GM19239 (cell line): ENCODE results near the gene SLC22A4.

Experiments used
- DNase-seq: peaks from one replicate; pipeline ENCODE4 v3.0.0; 2011; ENCODE audit warnings: low spot score; ENCODE audit not compliant: insufficient read length
- FAIRE-seq: peaks from 2 replicates; lab custom pipeline; 2011; peaks lifted over from hg19 to GRCh38; lab: Jason Lieb, UNC

The SLC22A4 gene

DNA sequence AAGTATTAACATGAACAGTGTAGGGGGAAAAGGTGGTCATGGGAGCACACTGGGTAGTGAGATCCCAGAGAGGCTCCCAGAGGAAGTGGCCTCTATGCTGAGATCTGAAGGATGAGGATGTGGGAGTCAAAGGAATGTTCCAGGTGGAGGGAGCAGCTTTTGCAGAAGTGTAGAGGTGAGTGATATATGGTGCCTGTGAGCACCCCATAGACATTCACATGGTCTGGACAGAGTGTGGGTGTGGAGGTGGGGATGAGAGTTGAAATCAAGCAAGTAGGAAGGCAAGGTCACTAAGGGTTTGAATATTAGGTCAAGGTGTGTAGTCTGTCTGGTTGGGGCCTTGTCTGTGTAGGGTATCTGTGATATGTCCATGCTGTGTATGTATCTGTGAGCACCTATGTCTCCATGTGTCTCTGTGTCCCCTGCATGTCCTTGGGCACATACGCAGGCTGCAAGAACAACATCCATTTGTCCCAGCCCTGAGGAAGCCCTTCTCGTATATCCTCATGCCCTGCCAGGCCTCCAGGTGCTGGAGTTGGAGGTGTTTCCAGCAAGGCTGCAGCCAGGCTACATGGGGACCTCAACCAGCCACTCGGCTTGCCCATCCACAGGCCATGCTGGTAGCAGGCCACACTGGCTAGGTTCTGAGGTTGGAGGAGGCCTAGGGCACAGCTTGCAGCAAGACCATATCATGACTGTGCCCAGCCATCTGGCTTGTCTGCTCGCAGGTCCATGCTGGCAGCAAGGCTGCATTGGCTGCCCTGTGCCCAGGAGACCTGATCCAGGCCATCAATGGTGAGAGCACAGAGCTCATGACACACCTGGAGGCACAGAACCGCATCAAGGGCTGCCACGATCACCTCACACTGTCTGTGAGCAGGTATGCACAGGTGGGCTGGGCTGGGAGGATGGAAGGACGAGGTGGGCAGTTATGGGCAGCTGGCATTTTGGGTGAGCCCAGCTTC, 32.0 kb upstream of the SLC22A4 start:
- FAIRE-seq (no peak), DNase-seq (no peak)

DNA sequence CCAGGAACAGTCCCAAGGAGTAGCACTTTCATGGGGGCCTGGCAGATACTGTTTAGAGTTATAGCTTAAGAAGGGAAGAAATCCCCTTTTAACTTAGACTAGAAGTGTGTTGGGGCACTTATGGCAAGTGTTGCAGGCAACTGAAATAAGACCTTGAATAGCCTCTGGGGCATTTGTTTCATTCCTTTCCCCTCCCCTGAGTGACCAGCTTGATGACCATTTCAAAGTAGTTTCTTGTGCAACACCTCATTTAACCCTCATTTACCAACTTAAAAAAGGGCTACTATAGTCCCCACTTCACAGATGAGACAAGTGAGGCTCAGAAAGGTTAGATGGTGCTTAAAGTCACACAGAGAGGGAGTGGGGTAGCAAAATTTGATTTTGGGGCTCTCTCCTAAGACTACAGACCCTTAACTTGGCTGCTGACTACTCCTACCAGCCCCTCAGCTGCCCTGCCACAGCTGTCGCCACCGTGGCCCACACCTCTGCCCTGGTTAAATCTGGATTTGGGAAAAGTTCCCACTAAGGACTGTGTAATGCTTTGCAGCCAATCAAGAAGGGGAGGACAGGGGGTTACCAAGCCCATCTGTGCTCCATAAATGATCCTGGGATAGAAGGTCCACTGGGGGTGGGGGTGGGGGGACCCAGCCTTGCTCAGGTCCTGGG, 31.2 kb upstream of the SLC22A4 start:
- no peak for DNase-seq
- FAIRE-seq: no peak

DNA sequence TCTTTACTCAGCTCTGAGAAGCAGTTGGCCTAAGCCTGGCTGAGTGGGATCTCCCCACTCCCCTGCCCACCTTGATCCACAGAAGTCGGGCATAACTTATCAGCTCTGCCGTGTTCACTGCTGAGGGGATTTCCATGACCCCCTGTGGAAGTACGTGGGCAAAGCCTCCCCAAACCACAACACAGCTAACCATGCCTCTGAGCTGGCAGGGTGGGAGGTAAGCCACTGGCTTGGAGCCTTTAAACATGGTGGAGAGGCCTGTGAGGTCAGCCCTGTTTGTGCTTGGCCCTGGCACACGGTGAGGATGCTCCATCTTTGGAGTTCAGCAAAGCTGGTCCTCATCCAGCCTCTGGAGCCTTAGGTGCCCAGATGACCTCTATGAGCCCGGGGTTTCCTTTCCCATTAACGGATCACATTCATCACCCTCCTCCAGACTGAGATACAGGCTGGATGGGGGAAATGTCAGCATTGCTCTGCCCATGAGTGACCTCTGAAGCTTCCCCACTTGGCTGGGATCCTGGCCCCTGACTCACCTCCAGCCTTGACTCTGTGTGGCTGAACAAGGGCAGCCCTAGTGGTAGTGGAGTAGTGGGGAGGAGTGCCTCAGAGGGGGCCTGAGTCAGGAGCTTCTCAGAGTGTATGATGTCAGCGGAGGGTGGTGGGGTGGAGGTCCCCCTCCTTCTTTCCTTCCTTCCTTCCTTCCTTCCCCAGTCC, 30.5 kb upstream of the SLC22A4 start:
- FAIRE-seq (no peak), DNase-seq (no peak)

DNA sequence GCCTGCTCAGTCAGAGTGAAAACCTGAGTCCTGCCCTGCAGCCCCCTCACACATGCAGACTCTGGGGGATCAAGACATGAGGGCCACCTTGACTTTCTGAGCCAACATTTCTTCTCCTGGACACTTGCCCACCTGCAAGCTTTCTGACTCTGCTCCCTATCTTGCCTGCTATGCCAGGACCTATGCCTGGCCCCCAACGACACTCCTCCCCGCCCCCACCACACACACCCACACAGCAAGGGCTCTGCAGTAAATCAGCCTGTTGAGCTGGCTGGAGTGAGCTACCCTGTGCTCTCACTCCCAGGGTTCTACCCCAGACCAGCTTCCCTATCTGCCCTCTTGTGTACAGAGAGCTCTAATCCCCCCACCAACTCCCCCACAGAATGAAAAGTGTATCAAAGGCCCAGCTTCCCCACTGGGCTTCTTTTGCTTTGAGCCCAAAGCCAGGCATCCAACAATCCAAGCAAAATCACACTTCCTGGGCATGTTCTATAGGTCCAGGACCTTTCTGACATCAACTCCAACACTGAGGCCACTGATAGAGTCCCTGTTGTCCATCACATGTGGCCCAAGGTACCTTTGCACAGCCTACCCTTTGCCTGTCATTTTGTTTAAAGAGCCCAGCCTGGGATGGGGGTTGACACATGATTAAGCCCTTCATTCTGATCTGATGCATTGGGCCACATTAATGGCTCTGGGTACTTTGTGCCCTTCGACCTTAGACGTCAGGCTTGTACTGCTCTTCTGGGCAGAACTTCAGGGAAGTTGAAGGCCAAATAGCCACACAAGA, 29.5 kb upstream of the SLC22A4 start:
- FAIRE-seq (no peak), DNase-seq (no peak)

DNA sequence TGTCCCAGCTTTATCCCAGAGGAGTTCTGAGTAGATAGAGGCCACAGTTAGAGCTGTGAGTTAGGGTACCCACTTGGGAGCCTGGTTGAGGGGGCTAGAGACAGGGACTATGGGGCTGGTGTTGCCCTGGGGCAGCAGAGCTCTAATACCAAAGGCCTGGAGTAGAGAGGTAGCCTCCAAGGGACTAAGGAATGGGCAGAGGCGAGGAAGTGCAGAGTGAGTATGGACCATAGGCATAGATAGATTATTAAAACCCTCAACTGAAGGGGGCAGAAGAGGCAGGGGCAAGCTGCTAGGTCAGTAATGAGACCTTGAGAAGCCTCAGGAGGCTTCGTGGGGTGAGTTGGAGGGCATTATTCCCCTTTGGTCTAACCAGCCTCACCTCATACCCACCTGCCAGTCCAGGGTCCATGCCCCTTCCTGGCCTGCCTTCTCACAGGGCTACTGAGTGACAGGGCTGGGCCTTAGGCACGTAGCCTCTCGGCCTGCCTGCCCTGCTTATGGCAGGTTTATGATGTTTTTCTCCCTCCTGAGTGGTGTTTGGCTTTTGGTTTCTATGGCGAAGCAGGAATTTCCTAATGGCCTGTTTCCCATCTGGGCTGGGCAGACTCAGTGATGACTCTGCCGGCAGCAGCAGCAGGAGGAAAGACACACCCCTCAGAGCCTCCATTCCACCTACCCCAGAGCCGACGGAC, 28.7 kb upstream of the SLC22A4 start:
- DNase-seq: no peak
- FAIRE-seq: no peak

DNA sequence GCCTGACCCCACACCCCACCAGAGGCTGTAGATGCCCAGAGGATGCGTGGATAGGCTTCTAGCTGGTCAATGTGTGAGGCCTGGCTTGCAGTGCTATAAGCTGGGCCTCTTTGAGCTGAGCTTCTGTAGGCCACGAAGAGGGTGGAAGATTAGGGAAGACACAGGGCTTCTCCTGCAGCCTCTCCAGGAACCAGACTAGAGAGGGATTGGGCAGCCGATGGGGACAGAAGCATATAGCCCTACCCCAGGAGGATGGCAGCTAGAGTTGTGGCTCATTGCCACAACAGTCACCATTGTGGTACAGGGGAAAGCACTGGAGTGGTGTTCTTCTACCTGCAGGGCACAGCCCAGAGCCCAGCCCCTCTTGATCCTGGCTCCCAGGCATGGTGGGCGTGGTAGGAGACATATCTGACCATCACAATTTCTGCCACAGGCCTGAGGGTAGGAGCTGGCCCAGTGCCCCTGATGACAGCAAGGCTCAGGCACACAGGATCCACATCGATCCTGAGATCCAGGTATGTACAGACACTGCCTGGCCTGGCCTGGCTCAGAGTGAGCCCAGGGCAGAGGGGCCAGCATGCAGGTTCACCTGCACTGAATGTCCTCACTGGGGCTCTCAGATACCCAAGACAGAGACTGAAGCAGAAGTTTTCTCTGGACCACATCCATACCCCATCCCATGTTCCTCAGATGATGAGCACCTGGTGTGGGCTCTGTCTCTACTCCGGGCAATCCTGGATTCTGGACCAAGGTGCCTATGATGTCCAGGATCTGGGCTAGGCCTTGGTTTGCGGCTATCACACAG, 28.0 kb upstream of the SLC22A4 start:
- DNase-seq: no peak
- FAIRE-seq: no peak

DNA sequence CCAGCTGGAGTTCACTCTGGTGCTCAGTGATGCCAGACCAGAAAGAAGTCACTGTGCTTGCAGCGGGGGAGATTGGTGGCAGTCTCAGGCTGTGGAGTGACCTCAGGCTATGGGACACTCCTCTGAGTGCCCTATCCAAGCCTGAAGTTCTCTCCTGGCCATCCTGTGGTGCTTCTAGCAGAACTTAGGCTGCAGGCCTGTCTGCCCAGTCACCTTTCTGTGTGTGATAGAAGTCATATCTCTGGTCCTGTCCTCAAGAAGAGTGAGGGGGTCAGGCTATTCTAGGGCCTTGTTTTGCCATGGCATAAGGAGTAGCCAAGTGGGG, 27.4 kb upstream of the SLC22A4 start:
- DNase-seq: no peak
- no peak for FAIRE-seq

DNA sequence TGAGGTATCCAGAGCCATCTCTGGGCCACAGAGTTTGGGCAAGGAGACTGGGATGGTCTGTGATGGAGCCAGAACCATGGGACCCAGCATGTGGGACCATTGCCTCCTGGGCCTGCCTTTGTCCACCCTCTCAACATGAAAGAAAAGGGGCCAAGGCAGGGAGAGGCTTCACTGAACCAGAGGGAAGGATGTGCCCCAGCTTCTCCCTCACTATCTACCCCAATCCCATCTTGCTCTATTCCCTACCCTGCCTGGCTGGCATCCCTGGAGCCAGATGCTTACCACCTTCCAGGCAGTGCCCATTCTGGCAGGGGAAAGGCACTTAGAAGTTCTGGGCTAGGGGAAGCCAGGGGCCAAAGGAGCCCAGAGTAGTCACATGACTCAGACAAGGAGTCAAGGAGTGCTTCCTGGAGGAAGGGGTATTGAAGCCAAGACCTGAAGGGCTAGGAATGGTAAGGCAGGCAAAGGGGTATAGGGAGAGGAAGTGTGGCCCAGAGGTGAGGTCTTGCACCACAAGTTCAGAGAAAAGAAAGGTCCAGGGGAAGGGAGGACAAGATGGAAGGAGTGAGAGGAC, 26.9 kb upstream of the SLC22A4 start:
- FAIRE-seq: no peak
- no peak for DNase-seq

DNA sequence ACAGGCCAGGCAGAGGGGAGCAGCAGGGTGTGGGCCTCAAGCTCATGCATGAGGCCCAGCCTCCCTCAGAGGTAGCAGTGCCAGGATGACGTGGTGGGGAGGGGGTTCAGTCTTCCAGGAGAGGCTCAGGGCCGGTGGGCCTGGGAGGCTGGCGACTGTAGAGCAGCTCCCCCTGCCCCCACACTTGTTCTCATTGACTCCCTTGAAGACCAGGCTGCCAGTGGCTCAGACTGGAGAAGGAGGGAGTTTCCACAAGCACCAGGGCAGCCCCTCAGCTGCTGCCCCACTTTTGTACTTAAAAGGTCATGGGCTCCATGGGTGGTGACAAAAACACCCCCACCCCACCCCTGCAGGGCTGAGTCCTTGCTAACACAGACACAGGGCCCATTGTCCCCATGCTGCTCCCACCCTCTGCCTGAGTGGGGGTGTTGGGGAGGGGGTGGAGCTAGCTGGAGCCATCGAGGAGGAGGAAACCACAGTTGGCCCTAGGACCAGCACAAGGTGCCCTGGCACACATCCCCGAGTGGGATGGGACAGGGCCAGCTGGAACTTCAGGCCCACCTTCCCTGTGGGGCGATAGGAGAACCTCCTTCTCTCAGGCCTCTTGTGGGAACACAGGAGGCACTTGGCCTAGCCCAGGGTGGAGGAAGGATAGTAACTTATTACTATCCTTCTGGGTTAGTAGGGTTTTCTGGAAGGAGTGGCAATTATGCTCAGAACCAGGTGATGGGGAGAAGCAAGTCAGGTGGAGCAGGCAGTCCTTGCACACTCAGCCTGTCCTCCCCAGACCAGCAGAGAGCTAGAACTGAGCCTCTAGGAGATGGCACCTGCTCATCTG, 26.0 kb upstream of the SLC22A4 start:
- no peak for DNase-seq
- no peak for FAIRE-seq

DNA sequence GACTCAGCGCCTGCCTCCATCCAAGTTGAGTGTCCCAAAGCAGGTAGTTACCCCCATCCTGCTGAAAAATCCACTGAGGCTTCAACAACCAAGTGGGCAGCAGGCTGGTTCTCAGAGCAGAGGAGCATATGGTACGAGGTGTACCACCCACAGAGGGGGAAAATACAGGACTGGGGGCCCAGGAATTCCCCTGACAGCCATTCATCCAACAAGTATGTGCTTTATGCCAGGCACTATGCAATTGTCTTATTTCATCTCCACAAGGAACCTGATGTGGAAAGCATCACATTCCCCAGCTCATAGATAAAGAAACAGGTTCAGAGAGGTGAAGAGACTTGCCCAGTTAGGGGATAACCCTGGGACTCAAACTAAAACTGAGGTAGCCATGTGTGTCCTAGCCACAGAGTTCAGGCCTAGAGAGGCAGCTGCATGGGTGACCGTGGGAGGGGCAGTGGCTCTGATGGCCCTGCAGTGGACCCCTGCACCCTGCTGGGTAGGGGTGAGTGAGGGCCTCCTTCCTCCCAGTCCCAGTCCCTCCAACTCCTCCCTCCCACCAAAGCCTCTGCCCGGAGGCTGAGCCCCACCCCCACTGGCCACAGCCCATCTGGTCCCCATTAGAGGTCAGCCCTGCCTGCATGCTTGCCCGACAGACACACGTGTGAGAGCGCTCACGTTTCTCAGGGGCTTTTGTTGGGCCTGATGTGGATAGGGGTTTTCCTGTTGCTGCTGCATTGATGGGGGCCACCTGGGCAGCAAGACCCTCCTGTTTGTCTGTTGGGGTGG, 25.2 kb upstream of the SLC22A4 start:
- no peak for DNase-seq
- peak; percentile 39 for FAIRE-seq

DNA sequence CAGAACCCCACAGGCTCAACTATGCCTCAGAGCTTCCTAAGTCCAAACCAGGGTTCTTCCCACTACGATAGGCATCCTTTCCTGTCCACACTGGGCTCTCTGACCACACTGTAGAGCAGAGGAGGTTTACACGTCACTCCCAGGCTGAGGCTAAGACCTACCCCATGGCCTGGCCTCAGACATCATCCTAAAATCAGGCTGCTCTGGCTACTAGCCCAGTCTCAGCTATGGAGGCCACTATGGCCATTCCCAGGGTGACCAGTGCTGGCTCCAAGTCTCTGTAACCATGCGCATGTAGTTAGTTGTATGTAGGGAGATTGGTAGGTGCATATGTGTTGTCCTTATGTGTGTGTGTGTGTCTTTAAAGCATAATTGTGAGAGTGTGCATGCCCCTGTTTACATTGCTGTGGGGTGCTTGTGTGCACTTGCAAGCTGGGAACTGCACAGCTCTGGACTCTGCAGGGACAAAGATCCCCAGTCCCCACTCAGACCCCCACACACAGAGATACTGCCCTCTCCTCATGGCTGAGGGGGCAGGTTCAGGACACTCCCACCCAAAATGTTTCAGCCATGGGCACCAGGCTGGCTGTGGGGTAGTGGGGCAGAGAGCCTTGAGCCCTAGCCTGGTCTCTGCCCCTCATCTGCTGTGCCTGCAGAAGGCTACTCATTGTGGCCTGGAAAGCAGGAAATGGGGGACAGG, 24.4 kb upstream of the SLC22A4 start:
- DNase-seq (no peak), FAIRE-seq (no peak)

DNA sequence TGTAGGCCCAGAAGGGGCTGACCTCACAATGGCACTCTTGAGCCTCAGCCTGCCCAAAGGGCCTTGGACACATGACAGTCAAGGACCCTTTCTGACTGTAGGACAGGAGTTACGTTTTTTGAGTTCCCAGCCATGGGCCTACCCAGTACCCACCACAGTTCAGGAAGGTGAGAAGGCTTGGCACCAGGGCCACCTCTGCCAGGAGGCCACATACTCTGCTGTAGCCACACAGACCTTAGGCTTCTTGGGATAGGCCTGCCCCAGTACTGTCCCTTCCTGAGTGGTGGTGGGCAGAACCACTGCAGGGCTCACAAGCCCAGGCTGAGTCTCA, 23.9 kb upstream of the SLC22A4 start:
- FAIRE-seq (no peak), DNase-seq (no peak)

DNA sequence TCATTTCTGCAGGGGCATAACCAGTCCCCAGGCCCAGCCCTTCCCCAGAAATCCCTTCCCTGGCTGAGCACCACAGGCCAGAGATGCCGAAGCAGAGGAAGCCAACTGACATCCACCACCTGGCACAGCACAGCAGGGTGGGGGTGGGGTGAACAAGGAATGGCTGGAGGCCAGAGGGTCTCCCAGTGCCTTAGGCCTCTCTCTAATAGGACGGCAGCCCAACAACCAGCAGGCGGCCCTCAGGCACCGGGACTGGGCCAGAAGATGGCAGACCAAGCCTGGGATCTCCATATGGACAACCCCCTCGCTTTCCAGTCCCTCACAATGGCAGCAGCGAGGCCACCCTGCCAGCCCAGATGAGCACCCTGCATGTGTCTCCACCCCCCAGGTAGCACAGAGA, 23.5 kb upstream of the SLC22A4 start:
- FAIRE-seq (no peak), DNase-seq (no peak)

DNA sequence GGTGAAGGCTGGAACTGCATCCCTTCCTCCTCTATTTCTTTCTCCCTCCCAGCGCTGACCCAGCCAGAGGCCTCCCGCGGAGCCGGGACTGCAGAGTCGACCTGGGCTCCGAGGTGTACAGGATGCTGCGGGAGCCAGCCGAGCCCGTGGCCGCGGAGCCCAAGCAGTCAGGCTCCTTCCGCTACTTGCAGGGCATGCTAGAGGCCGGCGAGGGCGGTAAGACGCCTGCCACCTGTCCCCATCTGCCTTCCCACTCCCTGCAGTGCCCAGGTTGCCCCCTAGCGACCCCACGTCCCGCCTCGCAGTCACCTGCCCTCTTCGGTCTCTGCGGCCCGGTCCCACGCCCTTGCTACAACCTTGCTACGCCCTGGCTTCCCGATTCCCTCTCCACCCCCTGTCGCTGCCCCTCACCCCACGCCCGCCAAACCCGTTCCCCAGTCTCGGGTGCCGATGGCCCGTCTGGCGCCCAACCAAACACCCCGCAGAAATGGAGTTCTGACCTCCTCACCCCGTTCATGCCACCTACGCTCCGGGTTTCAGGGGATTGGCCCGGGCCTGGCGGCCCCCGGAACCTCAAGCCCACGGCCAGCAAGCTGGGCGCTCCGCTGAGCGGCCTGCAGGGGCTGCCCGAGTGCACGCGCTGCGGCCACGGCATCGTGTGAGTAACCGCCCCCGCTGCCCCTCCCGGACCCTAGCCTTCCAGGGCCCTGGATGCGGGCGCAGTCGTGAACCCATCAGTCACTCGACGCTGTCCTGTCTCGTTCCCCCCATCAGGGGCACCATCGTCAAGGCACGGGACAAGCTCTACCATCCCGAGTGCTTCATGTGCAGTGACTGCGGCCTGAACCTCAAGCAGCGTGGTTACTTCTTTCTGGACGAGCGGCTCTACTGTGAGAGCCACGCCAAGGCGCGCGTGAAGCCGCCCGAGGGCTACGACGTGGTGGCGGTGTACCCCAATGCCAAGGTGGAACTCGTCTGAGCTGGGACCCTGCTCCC, 22.6 kb upstream of the SLC22A4 start:
- FAIRE-seq: no peak
- no peak for DNase-seq
